GM12873 (cell line): ENCODE results near the gene UQCRC1.

Experiments used
- CTCF ChIP-seq: IDR thresholded peaks from 2 replicates; pipeline ENCODE4 v1.5.1; 2012; ENCODE audit warnings: low read depth, mild to moderate bottlenecking, moderate library complexity, low read length, control low read depth; ENCODE audit not compliant: insufficient read depth; ENCODE audit errors: missing control alignments

Gene UQCRC1

DNA sequence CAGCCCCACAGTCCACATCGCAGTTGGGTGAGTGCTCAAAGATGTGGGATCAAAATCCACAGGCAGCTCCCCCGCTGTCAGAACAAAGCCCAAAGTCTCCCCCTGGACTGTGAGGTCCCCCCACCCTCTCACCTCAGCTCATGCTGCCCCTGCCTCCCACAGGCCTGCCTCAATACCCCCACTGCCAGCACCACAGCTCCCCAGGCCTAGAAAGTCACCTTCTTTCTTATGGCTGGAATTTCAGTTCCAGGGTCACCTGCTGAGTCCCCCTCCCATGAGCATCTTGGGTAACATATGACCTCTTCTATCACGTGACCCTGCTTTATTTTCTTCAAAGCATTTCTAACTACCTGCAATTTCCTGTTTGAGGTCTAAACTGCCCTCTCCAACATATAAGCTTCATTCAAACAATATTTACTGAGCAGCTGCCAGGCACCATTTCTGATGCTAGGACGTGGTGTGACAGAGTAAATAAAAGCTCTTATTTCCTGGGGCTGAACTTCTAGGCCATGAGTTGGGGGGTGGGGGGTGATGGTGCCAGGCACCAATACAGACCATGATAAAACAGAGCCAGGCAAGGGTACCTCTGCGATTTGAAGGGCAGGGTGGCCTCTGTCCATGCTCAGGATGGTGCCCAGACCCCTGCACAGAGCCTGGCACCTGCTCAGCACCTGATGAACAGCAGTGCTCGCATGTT lies 14.6 kb upstream of the UQCRC1 start:
- TF ChIP-seq CTCF = no peak

DNA sequence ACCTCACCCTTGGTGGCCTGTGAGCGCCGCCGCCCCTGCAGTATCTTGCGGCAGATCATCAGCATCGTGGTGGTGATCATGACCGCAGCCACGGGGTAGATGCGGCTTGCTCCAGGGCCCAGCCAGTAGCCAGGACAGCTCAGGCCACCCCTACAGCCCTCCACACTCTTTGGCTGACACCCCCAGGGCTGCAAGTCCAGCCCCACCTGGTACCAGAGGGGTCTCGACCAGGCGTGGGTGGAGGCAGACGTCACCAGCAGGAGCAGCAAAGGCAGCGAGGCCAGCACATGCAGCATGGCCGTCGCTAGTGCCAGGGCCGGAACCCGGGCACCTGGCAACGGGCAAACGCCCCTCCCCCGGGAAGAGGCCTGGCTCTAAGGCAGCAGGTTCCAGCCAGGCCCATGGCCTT lies 12.0 kb upstream of the UQCRC1 start, which contains the start of gene TMEM89:
TSS of gene TMEM89 (minus strand) at position 309 of the 409 bp plus-strand sequence. CDS start at position 296, 13 bp downstream.
- TF ChIP-seq CTCF = no peak

GRCh38 chr3:48619541-48620524 lies 10.4 kb upstream of the UQCRC1 start:
- no peak for TF ChIP-seq CTCF

DNA sequence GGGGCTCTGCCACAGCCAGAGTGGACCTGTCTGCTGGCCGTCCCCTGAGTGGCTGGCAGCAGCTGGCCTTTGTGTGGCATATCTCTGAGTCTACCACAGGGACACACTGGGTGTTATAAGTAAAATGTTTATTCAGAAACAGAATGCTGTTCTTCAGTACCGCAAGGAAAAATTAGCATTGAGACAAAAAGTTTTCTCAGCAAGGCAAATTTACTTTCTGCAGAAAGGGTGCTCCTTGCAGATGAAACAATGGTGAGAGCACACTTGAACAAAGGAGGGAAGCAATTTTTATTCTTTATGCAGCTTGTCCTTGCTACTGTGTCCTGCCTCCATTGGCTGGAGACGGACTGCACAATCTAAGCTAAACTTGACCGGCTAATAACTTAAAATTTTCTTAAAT lies 8.1 kb upstream of the UQCRC1 start:
- no peak for TF ChIP-seq CTCF

- TF ChIP-seq CTCF = no peak
Observed at GRCh38 chr3:48614044-48614443, 4.6 kb upstream of the UQCRC1 start.

DNA sequence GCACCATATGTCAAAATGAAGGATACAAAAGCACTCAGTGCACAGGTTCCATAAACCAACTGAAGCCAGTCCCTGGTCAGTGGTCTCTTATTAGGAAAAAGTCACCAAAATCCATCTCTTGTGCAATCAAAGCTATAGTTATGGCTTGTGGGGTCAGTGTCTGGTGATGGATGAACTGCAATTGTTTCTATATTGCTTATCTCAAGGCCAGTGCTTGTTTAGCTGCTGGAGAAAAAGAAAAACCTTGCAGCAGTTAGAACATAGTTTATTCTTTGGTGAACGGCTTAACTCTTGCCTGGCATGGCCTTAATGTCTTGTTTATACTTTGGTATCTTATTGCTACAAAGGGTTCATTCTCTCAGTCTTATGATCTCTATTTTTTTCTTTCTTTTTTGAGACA lies 2.9 kb upstream of the UQCRC1 start:
- no peak for TF ChIP-seq CTCF

DNA sequence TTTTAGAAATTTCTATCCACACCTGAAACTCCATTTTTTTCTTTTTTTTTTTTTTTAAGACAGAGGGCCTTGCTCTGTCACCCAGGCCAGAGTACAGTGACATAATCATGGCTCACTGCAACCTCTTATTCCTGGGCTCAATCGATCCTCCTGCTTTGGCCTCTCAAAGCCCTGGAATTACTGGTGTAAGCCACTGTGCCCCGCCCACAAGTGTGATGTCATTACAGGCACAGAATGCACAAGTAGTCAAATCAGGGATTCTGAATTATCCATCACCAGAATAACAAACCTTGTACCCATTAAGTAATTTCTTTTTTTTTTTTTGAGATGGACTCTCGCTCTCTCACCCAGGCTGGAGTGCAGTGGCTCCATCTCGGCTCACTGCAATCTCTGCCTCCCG lies 1.9 kb downstream of the UQCRC1 start:
- no peak for TF ChIP-seq CTCF
